Measurements from ENCODE around the gene FILIP1. TPM values are rescaled to one million over a fixed set of nuclear protein-coding genes. Genes with fewer than 3 reads are reported as not detected.

FILIP1 gene
- total and polyA plus RNA-seq, 2 of the 8 experiments (the other 6 are each of a cell fraction or from before 2014, with no cell fraction given) = 2.4 to 5.7 TPM

DNA sequence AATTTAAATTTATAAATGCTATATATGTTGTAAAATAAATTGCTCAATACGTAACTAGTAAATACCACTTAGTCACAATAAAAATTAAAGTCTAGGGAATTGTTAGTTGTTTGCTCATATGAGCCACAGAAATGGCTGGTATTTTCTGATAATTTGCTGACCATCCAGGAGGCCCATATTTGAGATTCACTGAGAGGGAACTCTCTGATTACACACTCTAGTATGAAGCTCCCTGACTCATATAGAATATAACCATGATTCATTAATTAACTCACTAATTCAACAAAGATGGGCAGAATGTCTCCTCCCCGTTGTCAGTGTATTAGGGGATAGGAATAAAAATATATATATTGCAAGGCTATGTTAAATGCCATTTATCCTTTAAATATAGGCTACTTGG is 162.4 kb downstream of the FILIP1 start:
- POLR2A ChIA-PET (ENCODE audit: partially characterized antibody) = no interaction called here
- FAIRE-seq (no peak), DNase-seq (ENCODE audit: low read depth in 1 of 2, low spot score in 2 of 2) (no peak)
- 95% methylated on average over 2 of the region's 2 CpGs; no CpG with 5 or more reads in 1 of the 2 experiments for WGBS, 2 experiments (ENCODE audit: extremely low coverage in 1 of 2, insufficient coverage in 1 of 2, insufficient read length in 1 of 2, insufficient replicate concordance in 2 of 2, low coverage in 1 of 2, low lambda C conversion rate in 2 of 2, missing lambda C conversion rate in 1 of 2)
- H2BK20ac ChIP-seq (ENCODE audit: low read length) = peak overlapping the region; percentile 29; the same call in 1 of the 2 replicates
- TF ChIP-seq RXRA (IDR thresholded peaks at IDR 0.05; ENCODE audit: insufficient read depth, low read depth, low read length) (no peak), TAF7 (optimal IDR thresholded peaks at IDR 0.05; ENCODE audit: borderline replicate concordance, low read depth, low read length) (no peak), ATF3 (IDR thresholded peaks at IDR 0.05; ENCODE audit: insufficient read depth, low read depth, low read length) (no peak), TAF1 (IDR thresholded peaks at IDR 0.05; ENCODE audit: low read depth, low read length) (no peak)
- H3K27me3 ChIP-seq (replicated peaks in 1 of 4; ENCODE audit: control insufficient read depth in 3 of 4, extremely low read depth in 1 of 4, insufficient read depth in 3 of 4, low read length in 3 of 4) = no peaks in the 10 kb centered on the region
- H3K4me1 ChIP-seq (replicated peaks in 1 of 4; ENCODE audit: control insufficient read depth in 3 of 4, insufficient read depth in 4 of 4, low read length in 3 of 4) = peaks cover 0 to 30% (median 18%) of the 10 kb centered on the region in 4 experiments; a peak in 5 of 7 replicates
- H3K36me3 ChIP-seq (ENCODE audit: control insufficient read depth in 2 of 4, insufficient read depth in 4 of 4, low read length in 3 of 4) = no peaks in the 10 kb centered on the region
- no peak overlapping the region for H3K23ac ChIP-seq (ENCODE audit: insufficient read length)
- no peak overlapping the region for H2BK15ac ChIP-seq (ENCODE audit: low read length)
- H2AK5ac ChIP-seq (ENCODE audit: low read depth, low read length) = no peak overlapping the region
- H3K27ac ChIP-seq (ENCODE audit: low read depth, low read length) = no peak overlapping the region
- no peak overlapping the region for H3K18ac ChIP-seq (ENCODE audit: extremely low read depth, low read length)
- H4K91ac ChIP-seq (replicated peaks; ENCODE audit: insufficient read length, low read length) = no peak overlapping the region
- H2BK120ac ChIP-seq (replicated peaks; ENCODE audit: low read depth, low read length) = no peak overlapping the region
- H3K14ac ChIP-seq (ENCODE audit: insufficient read length) = no peak overlapping the region
- no peaks in the 10 kb centered on the region for H3K79me1 ChIP-seq (ENCODE audit: low read depth, low read length)
- H3K4ac ChIP-seq (replicated peaks; ENCODE audit: insufficient read length, low read depth, low read length) = no peak overlapping the region
- H2AFZ ChIP-seq (ENCODE audit: low read length) = no peak overlapping the region
- H4K8ac ChIP-seq (ENCODE audit: extremely low read depth, insufficient read depth, low read length) = no peak overlapping the region
- H3K9me3 ChIP-seq (ENCODE audit: insufficient read depth in 2 of 2, low read depth in 1 of 2, low read length in 1 of 2) = no peaks in the 10 kb centered on the region
- no peaks in the 10 kb centered on the region for H4K20me1 ChIP-seq (replicated peaks in 1 of 2; ENCODE audit: control insufficient read depth in 1 of 2, insufficient read depth in 2 of 2, low read length in 2 of 2)
- peak overlapping the region in 1 of 2 experiments; percentile 83; a peak in 2 of 4 replicates for H3K4me2 ChIP-seq (ENCODE audit: insufficient read depth in 1 of 2, low read depth in 2 of 2, low read length in 2 of 2)
- no peak overlapping the region for H2BK5ac ChIP-seq (ENCODE audit: low read depth, low read length)
- CTCF ChIA-PET (ENCODE audit: partially characterized antibody) = interaction anchor here (0.8 to 1.3 kb wide), 3 partner anchors 12 to 196 kb away, joined by 3 read pairs; no protein-coding TSS in a partner anchor
- no peak overlapping the region for H3K4me3 ChIP-seq (ENCODE audit: extremely low read depth in 1 of 4, insufficient read depth in 2 of 4, low read depth in 3 of 4, low read length in 4 of 4)
- H4K5ac ChIP-seq (ENCODE audit: insufficient read length, low read depth, low read length) = no peak overlapping the region
- no peak overlapping the region for H3K56ac ChIP-seq (replicated peaks; ENCODE audit: insufficient read length, low read depth, low read length)
- peaks cover 0 to 10% of the 10 kb centered on the region in 2 experiments; a peak in 1 of 4 replicates for H3K79me2 ChIP-seq (ENCODE audit: control insufficient read depth in 1 of 2, insufficient read depth in 2 of 2, low read length in 2 of 2)
- H3K9ac ChIP-seq (replicated peaks in 1 of 4; ENCODE audit: extremely low read depth in 1 of 4, low read depth in 3 of 4, low read length in 3 of 4) = no peak overlapping the region
- H3K23me2 ChIP-seq (ENCODE audit: low read depth, low read length) = no peaks in the 10 kb centered on the region
- H2BK12ac ChIP-seq (ENCODE audit: low read depth, low read length) = peak overlapping the region; percentile 91; the same call in 1 of the 2 replicates

Measured in H1 (cell line).